Measurements from ENCODE around the gene PAM.

DNA sequence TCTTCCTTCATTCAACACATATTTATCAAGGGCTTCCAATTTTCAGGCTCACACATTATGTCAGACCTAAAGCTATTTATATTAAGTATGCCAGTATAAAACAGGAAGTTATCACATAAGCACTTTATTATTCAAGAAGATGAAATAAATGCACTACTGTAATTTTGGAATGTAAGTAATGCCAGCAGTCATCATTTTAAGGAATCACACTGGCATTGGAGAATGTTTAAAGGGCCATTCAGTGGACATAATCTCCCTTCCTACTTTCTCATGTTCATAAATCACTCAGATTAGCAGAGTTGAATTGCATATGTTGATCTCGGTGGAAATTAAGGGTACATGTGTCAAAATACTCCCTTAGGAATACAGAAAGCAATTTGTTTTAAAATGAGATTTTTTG lies 200.4 kb downstream of the PAM start:
- TF ChIP-seq GATA2 (IDR thresholded peaks at IDR 0.05; ENCODE audit: low read depth, low read length): no peak
- no peak for TF ChIP-seq GATA3 (IDR thresholded peaks at IDR 0.05; ENCODE audit: low read depth, low read length)
